SH-SY5Y (cell line): Measurements from ENCODE around the gene POLR2E.

Experiments used
- GATA2 ChIP-seq: IDR thresholded peaks from 2 replicates; pipeline ENCODE4 v1.6.1; 2011; ENCODE audit warnings: mild to moderate bottlenecking, low read depth, low read length
- GATA3 ChIP-seq: IDR thresholded peaks from 2 replicates; pipeline ENCODE4 v1.6.1; 2011; ENCODE audit warnings: low read depth, mild to moderate bottlenecking, low read length, moderate library complexity

POLR2E gene

DNA sequence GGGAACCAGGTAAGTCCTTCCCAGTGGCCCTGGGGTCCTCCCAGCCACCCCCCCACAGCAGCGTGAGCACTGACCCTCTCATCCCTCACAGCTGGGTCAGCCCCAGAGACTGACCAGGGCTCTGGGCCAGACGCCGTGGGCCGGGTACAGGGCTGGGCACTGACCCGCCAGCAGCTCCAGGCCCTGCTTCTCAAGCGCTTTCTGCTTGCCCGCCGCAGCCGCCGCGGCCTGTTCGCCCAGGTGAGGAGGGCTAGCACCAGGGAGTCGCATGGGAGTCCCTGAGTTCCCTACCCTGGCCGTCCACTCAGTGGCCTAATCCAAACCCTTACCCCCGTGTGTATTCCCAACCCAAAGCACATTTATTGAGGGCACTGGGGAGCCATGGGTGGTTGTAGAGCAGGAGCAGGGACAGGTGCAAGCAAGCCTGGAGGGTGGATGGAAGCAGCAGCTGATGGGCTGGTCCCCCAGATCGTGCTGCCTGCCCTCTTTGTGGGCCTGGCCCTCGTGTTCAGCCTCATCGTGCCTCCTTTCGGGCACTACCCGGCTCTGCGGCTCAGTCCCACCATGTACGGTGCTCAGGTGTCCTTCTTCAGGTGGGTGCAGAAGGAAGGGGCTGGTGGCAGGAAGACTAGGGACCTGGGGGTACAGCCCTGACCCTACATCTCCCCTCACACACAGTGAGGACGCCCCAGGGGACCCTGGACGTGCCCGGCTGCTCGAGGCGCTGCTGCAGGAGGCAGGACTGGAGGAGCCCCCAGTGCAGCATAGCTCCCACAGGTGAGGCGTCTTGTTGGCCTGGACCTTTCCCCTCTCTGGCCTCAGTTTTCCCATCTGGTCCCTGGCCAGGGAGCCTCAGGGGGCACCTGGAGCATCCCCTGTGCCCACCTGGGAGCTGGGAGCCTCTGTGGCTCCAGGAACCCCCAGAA, 40.8 kb downstream of the POLR2E start:
- TF ChIP-seq GATA2: no peak
- no peak for TF ChIP-seq GATA3

DNA sequence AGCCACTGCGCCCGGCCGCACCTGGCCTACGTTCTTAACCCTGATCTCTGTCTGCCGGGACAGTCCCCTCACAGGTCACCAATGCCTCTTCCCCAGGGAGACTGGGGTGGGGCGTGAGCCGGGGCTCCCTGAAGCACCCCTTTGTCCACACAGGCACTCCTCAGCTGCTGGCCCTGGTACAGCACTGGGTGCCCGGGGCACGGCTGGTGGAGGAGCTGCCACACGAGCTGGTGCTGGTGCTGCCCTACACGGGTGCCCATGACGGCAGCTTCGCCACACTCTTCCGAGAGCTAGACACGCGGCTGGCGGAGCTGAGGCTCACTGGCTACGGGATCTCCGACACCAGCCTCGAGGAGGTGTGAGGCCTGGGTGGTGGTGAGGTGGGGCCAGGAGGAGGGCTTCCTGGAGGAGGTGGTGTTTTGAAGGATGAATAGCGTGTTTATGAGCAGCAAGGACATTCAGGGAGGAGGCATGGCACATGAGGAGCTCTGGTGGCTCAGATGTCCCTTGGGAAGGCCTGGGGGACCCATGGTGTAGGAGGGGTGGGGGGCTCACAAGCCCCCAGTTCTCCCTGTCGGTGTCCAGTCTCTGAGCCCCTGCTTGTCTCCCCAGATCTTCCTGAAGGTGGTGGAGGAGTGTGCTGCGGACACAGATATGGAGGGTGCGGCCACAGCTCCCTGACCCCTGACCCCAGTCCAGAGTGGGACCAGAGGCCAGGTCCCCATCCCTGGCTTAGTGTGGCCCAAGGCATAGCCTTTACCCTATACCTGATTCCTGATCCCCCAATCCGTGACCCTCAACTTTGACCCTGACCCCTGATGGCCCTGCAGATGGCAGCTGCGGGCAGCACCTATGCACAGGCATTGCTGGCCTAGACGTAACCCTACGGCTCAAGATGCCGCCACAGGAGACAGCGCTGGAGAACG, 41.7 kb downstream of the POLR2E start:
- TF ChIP-seq GATA3 (no peak), GATA2 (no peak)

DNA sequence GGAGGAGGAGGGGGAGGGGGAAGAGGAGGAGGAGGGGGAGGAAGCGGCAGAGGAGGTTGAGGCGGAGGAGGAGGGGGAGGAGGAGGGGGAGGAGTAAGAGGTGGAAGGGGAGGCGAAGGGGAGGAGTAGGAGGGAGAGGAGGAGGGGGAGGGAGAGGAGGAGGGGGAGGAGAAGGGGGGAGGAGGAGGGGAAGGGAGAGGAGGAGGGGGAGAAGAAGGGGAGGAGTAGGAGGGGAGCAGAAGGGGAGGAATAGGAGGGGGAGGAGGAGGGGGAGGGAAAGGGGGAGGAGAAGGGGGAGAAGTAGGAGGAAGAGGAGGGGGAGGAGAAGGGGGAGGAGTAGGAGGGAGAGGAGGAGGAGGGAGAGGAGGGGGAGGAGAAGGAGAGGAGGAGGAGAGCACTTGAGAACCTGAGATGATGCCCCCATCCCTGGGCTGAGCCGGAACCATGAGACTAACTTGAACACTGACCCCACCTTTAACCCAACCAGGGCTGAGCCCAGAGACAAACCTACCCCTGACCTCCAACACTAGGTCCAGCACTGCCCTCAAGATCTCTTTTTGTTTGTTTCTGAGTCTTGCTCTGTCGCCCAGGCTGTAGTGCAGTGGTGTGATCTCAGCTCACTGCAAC, 42.7 kb downstream of the POLR2E start:
- TF ChIP-seq GATA3 (no peak), GATA2 (no peak)

DNA sequence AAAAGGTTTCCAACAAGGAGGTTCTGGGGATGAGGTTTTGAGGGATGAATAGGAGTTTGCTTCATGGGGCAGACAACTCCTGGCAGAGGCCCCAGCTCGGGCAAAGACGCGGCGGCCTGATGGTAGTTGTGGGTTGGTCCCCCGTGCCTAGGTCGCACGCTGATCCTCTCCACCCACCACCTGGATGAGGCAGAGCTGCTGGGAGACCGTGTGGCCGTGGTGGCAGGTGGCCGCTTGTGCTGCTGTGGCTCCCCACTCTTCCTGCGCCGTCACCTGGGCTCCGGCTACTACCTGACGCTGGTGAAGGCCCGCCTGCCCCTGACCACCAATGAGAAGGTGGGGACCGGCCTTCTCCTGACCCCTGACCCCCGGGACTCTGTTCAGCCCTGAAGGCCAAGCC, 43.4 kb downstream of the POLR2E start:
- TF ChIP-seq GATA3 (no peak), GATA2 (no peak)

- TF ChIP-seq GATA3 (no peak), GATA2 (no peak)
These were observed 44.0 kb downstream of the POLR2E start for GRCh38 chr19:1050989-1051788.

GRCh38 chr19:1049800-1050199, 45.4 kb downstream of the POLR2E start:
- TF ChIP-seq GATA3 (no peak), GATA2 (no peak)

GRCh38 chr19:1049106-1049505, 46.1 kb downstream of the POLR2E start:
- TF ChIP-seq GATA3 (no peak), GATA2 (no peak)

DNA sequence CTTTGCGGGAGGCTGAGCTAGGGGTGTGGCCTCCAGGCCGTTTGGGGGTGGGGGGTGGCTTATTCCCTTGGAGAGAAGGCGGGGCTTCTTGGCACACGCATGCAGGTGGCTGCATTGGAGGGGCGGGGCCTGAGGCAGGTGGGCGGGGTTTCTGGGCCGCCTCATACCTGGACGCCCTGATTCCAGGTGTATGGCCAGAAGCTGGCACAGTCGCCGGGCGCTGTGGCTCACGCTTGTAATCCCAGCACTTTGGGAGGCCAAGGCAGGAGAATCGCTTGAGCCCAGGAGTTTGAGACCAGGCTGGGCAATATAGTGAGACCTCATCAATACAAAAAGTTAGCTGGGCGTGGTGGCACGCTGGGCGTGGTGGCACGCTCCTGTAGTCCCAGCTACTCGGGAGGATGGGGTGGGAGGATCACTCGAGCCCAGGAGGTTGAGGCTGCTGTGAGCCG, 47.5 kb downstream of the POLR2E start:
- TF ChIP-seq GATA3 (no peak), GATA2 (no peak)

DNA sequence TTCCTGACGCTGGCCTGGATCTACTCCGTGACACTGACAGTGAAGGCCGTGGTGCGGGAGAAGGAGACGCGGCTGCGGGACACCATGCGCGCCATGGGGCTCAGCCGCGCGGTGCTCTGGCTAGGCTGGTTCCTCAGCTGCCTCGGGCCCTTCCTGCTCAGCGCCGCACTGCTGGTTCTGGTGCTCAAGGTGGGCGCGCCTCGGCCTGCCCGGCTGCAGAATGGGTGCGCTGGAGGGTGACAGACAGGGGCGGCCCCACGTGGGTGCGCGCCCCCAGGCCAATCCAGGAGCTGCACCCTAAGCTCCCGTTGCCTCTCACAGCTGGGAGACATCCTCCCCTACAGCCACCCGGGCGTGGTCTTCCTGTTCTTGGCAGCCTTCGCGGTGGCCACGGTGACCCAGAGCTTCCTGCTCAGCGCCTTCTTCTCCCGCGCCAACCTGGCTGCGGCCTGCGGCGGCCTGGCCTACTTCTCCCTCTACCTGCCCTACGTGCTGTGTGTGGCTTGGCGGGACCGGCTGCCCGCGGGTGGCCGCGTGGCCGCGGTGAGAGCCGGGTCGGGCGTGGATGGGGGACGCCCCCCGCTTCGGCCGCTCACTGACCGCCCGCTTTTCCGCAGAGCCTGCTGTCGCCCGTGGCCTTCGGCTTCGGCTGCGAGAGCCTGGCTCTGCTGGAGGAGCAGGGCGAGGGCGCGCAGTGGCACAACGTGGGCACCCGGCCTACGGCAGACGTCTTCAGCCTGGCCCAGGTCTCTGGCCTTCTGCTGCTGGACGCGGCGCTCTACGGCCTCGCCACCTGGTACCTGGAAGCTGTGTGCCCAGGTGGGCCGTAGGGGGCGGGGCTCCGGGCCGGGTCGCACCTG, 48.1 kb downstream of the POLR2E start:
- TF ChIP-seq GATA3: no peak

GRCh38 chr19:1046117-1046626, 49.0 kb downstream of the POLR2E start:
- TF ChIP-seq GATA3 (no peak), GATA2 (no peak)

- TF ChIP-seq GATA2 (no peak), GATA3 (no peak)
These were observed 50.0 kb downstream of the POLR2E start for GRCh38 chr19:1045247-1045603.
